Activated CD4-positive, CD25-positive, alpha-beta regulatory T cell treated with anti-CD3 and anti-CD28 coated beads, Interleukin-2, amount 50 U/mL, for 16 hours (primary cell): Measurements from ENCODE around the gene PPFIA4.

ENCODE experiments used
- DNase-seq: peaks from one replicate; pipeline ENCODE4 v3.0.0-alpha.2; 2020; ENCODE audit warnings: low read depth, low spot score

The PPFIA4 gene

GRCh38 chr1:203126866-203127665 is 100.8 kb downstream of the PPFIA4 start:
- no peak for DNase-seq

- no peak for DNase-seq
Measured at GRCh38 chr1:203127666-203128430, 101.6 kb downstream of the PPFIA4 start, which contains the start of gene ADORA1. Gene ADORA1, plus strand, starts transcription at chr1:203127726. Its CDS starts 1,116 bp downstream, at chr1:203128842.

GRCh38 chr1:203128431-203128715 is 102.1 kb downstream of the PPFIA4 start:
- DNase-seq, result no peak
